Progenitor cell of endocrine pancreas (in vitro differentiated cells): ENCODE measurements around the gene TNFRSF8. TPM values are rescaled to one million over a fixed set of nuclear protein-coding genes. Genes with fewer than 3 reads are reported as not detected.

ENCODE experiments used
- DNase-seq: peaks from one replicate; pipeline ENCODE4 v3.0.0; 2021; ENCODE audit warnings: low spot score; ENCODE audit not compliant: unreplicated experiment
- H3K27ac Mint-ChIP-seq: 2 replicates; pipeline ENCODE4 v1.8.0; 2021; ENCODE audit warnings: mild to moderate bottlenecking, moderate library complexity, mixed read lengths
- H3K27me3 Mint-ChIP-seq: 2 replicates; pipeline ENCODE4 v1.8.0; 2021; ENCODE audit warnings: mixed read lengths
- H3K36me3 Mint-ChIP-seq: 2 replicates; pipeline ENCODE4 v1.8.0; 2022; ENCODE audit warnings: mixed read lengths; ENCODE audit not compliant: insufficient read depth
- H3K4me1 Mint-ChIP-seq: 2 replicates; pipeline ENCODE4 v1.8.0; 2021; ENCODE audit warnings: low read depth, mixed read lengths
- H3K4me3 Mint-ChIP-seq: 2 replicates; pipeline ENCODE4 v1.8.0; 2021; ENCODE audit warnings: low read depth, mild to moderate bottlenecking, moderate library complexity, mixed read lengths
- H3K9me3 Mint-ChIP-seq: 2 replicates; pipeline ENCODE4 v1.8.0; 2021; ENCODE audit warnings: low read depth, mixed read lengths
- total RNA-seq: library from RNA; stranded (reverse); gene quantifications from 2 replicates; pipeline ENCODE4 v1.2.1, GENCODE V29; 2021
- TF ChIP-seq, protein P1 (sequence below): fragments of 200-600 bp; sonication (generic); IDR thresholded peaks from one replicate; pipeline ENCODE4 v1.5.0; 2021; ENCODE audit warnings: antibody characterized with exemption, mild to moderate bottlenecking; ENCODE audit not compliant: unreplicated experiment

Gene TNFRSF8
- total RNA-seq, 1 donor from 2014 or later, result not detected

DNA sequence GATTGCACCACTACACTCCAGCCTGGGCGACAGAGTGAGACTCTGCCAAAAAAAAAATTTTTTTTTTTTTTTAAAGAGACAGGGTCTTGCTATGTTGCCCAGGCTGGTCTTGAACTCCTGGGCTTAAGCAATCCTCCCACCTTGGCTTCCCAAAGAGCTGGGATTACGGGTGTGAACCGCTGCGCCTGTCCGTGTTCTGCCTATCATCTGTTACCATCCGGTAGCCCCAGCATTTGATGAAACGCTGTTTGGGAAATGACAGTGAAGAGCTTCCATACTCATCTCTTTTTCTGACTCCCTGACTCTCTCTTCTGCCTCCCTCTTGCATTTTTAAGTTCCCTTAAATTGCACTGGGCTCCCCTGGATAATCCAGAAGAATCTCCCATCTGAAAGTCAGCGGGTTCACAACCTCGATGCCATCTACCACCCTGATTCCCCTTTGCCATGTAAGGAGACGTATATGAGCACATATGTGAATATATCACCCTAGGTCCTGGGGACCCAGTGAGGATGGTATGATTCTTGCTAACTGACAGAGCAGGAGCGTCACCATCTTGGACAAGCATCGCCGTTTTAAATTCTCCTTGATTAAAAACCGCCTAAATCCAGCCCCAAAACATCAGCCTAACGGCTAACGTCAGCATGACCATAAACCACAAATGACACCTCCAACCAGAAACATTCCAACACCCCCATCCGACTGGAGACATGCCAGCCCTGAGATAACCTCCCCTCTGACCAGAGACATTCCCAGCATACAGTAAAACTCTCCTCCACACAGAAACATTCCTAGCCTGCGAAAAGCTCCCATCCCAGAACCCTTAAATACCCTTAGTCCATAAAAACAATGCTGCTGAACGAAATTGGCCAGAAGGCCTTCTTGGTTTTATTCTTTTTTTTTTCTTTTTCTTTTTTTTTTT lies 12.4 kb downstream of the TNFRSF8 start:
- Mint-ChIP-seq H3K9me3 (no peaks in the 10 kb centered on the region), H3K4me1 (no peaks in the 10 kb centered on the region), H3K27ac (no peak overlapping the region), H3K36me3 (no peaks in the 10 kb centered on the region), H3K27me3 (peaks cover 29% of the 10 kb centered on the region), H3K4me3 (no peak overlapping the region)
- no peak for DNase-seq
- TF ChIP-seq, protein P1, sequence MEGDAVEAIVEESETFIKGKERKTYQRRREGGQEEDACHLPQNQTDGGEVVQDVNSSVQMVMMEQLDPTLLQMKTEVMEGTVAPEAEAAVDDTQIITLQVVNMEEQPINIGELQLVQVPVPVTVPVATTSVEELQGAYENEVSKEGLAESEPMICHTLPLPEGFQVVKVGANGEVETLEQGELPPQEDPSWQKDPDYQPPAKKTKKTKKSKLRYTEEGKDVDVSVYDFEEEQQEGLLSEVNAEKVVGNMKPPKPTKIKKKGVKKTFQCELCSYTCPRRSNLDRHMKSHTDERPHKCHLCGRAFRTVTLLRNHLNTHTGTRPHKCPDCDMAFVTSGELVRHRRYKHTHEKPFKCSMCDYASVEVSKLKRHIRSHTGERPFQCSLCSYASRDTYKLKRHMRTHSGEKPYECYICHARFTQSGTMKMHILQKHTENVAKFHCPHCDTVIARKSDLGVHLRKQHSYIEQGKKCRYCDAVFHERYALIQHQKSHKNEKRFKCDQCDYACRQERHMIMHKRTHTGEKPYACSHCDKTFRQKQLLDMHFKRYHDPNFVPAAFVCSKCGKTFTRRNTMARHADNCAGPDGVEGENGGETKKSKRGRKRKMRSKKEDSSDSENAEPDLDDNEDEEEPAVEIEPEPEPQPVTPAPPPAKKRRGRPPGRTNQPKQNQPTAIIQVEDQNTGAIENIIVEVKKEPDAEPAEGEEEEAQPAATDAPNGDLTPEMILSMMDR, result no peak

DNA sequence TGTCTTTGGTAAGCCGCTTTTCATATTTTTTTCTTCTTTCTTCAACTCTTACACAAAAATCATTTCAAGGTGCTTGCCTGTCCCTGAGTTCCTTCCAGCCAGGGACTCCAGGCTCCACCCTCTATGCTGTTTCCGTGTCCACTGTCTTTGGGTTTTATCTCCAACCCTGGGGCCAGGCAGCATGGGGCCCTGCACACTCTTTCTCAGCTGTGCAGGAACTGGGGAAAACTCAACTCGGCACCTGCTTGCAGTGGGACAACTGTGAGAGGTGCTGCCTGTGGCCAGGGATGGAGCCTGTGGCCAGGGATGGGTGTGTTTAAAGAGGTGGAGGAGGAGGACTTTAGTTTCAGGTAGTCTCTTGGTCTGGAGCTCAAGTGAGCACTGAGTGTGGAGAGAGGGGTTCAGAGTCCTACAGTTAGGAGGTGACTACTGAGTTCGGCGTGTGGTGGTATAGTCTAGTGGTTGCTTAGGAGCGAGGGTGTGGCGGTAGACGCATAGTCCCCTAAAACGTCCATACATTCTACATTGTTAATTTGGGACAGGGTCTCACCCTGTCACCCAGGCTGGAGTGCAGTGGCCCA lies 13.4 kb downstream of the TNFRSF8 start:
- no peaks in the 10 kb centered on the region for H3K4me1 Mint-ChIP-seq
- TF ChIP-seq, protein P1, result no peak
- H3K27me3 Mint-ChIP-seq, result peaks cover 26% of the 10 kb centered on the region
- peak overlapping the region; percentile 53 for H3K27ac Mint-ChIP-seq
- no peak overlapping the region for H3K4me3 Mint-ChIP-seq
- no peaks in the 10 kb centered on the region for H3K36me3 Mint-ChIP-seq
- no peak for DNase-seq
- H3K9me3 Mint-ChIP-seq, result no peaks in the 10 kb centered on the region

DNA sequence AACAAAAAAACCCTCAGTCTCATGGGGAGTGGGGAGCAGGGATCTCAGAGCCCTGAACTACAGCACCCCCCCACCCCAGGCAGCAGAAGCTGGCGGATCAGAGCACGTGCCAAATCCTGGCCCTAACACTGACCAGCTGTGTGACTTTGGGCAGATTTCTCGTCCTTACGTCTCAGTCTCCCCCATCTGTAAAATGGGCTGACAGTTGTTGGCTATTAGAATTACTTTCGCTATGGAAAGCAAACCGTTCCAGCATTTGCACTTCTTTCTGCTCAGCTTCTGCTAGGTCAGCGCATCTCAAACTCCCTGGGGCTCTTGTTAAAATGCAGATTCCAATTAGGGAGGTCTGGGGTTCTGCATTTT lies 15.5 kb downstream of the TNFRSF8 start:
- DNase-seq, result no peak
- peaks cover 26% of the 10 kb centered on the region for H3K27me3 Mint-ChIP-seq
- no peak overlapping the region for H3K4me3 Mint-ChIP-seq
- no peaks in the 10 kb centered on the region for H3K36me3 Mint-ChIP-seq
- no peak overlapping the region for H3K27ac Mint-ChIP-seq
- H3K9me3 Mint-ChIP-seq, result peaks cover 7% of the 10 kb centered on the region
- TF ChIP-seq, protein P1, result no peak
- H3K4me1 Mint-ChIP-seq, result no peaks in the 10 kb centered on the region

GRCh38 chr1:12078938-12079861 lies 16.1 kb downstream of the TNFRSF8 start:
- no peak overlapping the region for H3K4me3 Mint-ChIP-seq
- peaks cover 26% of the 10 kb centered on the region for H3K27me3 Mint-ChIP-seq

More at GRCh38 chr1:12078938-12079861, 16.1 kb downstream of the TNFRSF8 start:
- no peak overlapping the region for H3K27ac Mint-ChIP-seq
- no peaks in the 10 kb centered on the region for H3K36me3 Mint-ChIP-seq
- TF ChIP-seq, protein P1, result peak; percentile 71
- peaks cover 12% of the 10 kb centered on the region for H3K9me3 Mint-ChIP-seq
- no peaks in the 10 kb centered on the region for H3K4me1 Mint-ChIP-seq
- DNase-seq, result peak; percentile 25
